Stimulated activated CD8-positive, alpha-beta memory T cell treated with anti-CD3 and anti-CD28 coated beads, Interleukin-7, amount 100 ng/mL, for 48 hours (primary cell): ENCODE measurements around the gene TAF5L.
A peak's percentile ranks its signal among the peaks of the same experiment; 100 is the strongest.
"Not testable (repeated sequence)": the region's sequence is repeated elsewhere in the genome, so short reads cannot be mapped to it uniquely, and the experiment has no call there.

ENCODE experiments used
- DNase-seq, 2 donors: peaks; one replicate each; pipeline ENCODE4 v3.0.0-alpha.2; 2020; ENCODE audit warnings: low read depth in 1 of 2; ENCODE audit errors: extremely low read depth in 1 of 2

Gene TAF5L

GRCh38 chr1:229570891-229571516 lies 54.9 kb downstream of the TAF5L start:
- no peak for DNase-seq

- no peak for DNase-seq
Measured at GRCh38 chr1:229570305-229570704, 55.6 kb downstream of the TAF5L start.

- DNase-seq, result no peak
Measured at GRCh38 chr1:229567109-229567868, 58.6 kb downstream of the TAF5L start.

DNA sequence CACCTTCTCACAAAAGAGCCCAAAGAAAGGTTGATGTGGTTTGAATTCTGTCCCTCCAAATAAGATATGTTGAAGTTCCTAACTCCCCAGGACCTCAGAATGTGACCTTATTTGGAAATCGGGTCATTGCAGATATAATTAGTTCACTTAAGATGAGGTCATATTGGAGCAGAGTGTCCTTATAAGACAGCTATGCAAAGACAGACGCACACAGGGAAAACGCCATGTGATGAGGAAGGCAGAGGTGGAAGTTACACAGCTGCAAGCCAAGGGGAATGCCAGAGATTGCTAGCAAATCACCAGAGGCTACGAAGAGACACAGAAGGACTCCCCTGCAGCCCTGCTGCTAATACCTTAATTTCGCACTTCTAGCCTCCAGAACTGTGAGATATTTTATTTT lies 62.2 kb downstream of the TAF5L start:
- no peak for DNase-seq

- no peak for DNase-seq
Measured at GRCh38 chr1:229563241-229563640, 62.7 kb downstream of the TAF5L start.

- no peak for DNase-seq
Measured at GRCh38 chr1:229562686-229563085, 63.2 kb downstream of the TAF5L start.

DNA sequence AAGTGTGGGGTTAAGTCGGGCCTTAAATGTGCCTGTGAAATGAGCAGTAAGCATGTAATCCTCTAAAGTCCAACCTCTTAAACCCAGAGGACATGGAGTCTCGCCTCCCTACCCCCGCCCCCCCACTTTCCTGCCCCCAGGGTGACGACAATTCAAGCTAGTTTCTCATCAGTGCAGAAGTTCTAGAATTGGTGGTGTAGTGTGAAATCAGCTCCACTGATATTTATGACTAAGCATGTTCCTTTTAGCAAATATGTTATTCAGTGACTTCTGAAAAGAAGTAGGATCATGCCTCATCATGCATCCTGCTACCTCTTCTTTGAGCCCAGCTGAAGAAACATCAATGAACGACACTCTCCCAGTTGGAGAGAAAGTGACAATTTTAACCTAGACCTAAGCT lies 64.8 kb downstream of the TAF5L start:
- DNase-seq, result no peak

DNA sequence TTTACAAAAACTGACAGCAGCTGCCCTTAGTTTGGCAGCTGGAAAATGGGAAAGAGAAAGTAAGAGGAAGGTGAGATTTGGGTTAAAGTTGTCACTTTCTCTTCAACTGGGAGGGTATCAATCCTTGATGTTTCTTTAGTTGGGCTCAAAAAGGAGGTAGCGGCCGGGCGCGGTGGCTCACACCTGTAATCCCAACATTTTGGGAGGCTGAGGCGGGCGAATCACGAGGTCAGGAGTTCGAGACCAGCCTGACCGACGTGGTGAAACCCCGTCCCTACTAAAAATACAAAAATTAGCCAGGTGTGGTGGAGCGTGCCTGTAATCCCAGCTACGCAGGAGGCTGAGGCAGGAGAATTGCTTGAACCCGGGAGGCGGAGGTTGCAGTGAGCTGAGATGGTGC lies 65.8 kb downstream of the TAF5L start:
- DNase-seq, result not testable (repeated sequence)

GRCh38 chr1:229559336-229559801 lies 66.6 kb downstream of the TAF5L start:
- DNase-seq, result not testable (repeated sequence)

- DNase-seq, result peak; percentile 81 to 88
Measured at GRCh38 chr1:229558460-229559335, 67.2 kb downstream of the TAF5L start, which contains the start of gene ABCB10. TSS of gene ABCB10 (minus strand) at chr1:229558707. CDS start at chr1:229558652, 55 bp downstream.

GRCh38 chr1:229557913-229558414 lies 68.0 kb downstream of the TAF5L start:
- DNase-seq, result peak in 1 of 2 donors; percentile 22

- DNase-seq, result no peak
Measured at GRCh38 chr1:229557200-229557850, 68.6 kb downstream of the TAF5L start.

DNA sequence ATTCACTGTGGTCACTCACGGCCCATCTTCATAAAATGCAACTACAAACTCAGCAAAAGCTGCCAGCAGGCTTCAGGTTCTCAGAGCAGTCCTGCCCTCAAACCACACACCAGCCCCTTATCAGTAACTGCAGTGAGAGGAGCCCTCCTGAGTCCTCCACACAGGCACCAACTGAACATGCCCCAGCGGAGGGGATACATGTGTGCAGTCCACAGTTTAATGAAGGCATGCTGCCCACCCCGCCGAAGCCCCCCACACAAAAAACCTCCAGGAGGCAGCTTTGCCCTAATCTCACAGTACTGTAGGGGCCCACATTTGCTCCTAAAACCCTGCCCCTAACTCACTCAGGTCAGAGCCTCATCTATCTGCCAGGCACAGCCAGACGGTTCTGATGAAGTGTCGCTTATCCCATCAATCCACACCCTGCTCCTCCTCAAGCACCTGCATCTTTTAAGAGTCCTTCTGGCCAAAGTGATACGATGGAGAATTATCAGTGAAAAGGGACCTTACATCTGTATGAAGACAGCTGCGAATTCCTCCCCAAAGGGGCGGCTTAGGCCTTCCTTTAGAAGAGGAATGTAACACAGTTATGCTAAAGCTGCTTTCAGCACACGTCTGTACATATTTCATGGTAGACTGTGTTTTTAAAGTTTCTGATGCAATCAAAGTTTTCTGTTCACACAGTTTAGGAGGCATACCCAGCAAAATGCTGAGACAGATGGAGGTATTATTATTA lies 70.9 kb downstream of the TAF5L start:
- DNase-seq, result no peak

- DNase-seq, result no peak
Measured at GRCh38 chr1:229553621-229554130, 72.2 kb downstream of the TAF5L start.

DNA sequence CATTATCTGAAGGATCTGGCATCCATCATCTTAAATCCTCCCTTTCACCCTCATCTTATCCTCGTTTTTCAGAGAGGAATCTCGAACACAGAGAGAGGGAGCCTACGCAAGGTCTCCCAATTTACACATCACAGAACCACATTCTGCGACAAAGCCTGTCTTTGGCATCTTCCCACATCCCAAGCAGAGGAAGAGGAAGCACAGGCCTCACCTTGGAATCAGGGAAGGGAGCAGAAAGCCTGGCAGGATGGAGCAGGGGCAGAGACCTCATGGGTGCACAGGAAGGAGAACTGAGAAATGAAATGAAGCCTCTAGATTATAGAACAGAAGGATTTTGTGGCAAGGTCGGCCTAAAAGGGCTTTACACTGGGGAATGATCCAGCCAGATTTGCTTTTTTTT lies 73.2 kb downstream of the TAF5L start:
- DNase-seq, result no peak

DNA sequence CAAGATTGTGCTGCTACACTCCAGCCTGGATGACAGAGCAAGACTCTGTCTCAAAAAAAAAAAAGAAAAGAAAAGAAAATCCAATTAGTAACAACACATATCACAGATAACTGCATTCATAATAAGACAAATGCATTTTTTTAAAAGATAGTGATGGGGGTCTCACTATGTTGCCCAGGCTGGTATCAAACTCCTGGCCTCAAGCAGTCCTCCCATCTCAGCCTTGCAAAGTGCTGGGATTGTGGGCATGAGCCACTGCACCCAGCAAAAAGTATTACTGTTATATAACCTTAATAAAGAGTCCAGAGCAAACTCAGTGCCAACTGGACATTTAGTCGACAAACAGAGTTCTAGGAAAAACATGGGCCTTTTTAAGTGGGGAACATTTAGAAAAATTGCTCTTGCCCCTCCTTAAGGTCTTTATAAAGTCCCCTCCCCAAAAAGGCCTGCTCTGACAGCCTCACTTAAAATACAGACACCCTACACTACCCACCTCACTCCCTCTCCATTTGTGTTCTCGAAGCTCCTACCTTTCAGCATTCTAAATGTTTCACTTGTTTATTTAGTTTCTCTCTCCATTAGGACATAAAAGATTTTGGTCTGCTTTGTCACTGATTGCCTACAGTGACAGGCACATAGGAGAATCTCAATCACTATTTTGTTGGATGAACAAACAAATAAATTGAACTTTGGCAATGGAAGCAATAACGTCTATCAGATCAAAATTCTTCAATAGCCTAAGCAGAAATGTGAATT lies 74.9 kb downstream of the TAF5L start:
- DNase-seq, result no peak

- DNase-seq, result no peak
Measured at GRCh38 chr1:229547542-229547941, 78.4 kb downstream of the TAF5L start.

DNA sequence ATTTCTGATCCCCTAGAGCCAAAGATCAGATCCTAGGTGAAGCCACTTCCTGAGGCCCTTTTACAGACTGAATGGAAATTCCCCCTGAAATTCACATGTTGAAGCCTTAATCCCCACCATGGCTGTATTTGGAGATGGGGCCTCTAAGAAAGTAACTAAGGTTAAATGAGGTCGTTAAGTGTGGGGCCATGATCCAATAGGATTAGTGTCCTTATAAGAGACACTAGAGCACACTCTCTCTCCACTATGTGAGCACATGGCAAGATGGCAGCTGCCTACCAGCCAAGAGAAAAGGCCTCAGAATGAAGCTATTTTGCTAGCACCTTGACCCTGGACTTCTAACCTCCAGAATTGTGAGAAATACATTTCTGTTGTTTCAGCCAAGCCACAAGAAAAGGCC lies 81.3 kb downstream of the TAF5L start:
- DNase-seq, result no peak
